ENCODE data around the gene NUP88.

The NUP88 gene

GRCh38 chr17:5408186-5408585 lies 11.3 kb downstream of the NUP88 start:
- Histone ChIP-seq H3K18ac (ENCODE audit: low read length) (no peak overlapping the region), H3K36me3 (ENCODE audit: control insufficient read depth, insufficient read depth, low read length) (peaks cover 24% of the 10 kb centered on the region), H3K79me2 (ENCODE audit: control insufficient read depth, insufficient read depth, low read length) (peaks cover 2% of the 10 kb centered on the region), H3K4me1 (ENCODE audit: control insufficient read depth, low read depth, low read length) (no peaks in the 10 kb centered on the region), H4K5ac (ENCODE audit: low read length) (no peak overlapping the region), H2BK5ac (ENCODE audit: low read length) (no peak overlapping the region), H2BK15ac (replicated peaks; ENCODE audit: low read depth) (no peak overlapping the region), H3K27me3 (ENCODE audit: insufficient read depth, low read length, poor library complexity) (no peaks in the 10 kb centered on the region), H3K56ac (ENCODE audit: low read length) (no peak overlapping the region), H3K4ac (ENCODE audit: low read depth, low read length) (no peak overlapping the region), H3K9ac (ENCODE audit: low read length) (no peak overlapping the region), H2BK120ac (ENCODE audit: low read depth, low read length) (no peak overlapping the region), H3K23ac (ENCODE audit: low read length) (no peak overlapping the region), H3K79me1 (ENCODE audit: low read length) (peaks cover 8% of the 10 kb centered on the region), H3K27ac (ENCODE audit: low read depth, low read length) (no peak overlapping the region), H3K4me2 (ENCODE audit: low read length) (no peak overlapping the region), H4K8ac (ENCODE audit: low read depth, low read length) (no peak overlapping the region), H2AK5ac (ENCODE audit: low read length) (no peak overlapping the region), H3K4me3 (ENCODE audit: low read length) (no peak overlapping the region)
- no peak for DNase-seq
- no CpG with 5 or more reads among the region's 5 CpGs for WGBS (ENCODE audit: extremely low coverage, insufficient coverage, low lambda C conversion rate)

- Histone ChIP-seq H2BK15ac (replicated peaks; ENCODE audit: low read depth) (no peak overlapping the region), H3K79me1 (ENCODE audit: low read length) (peaks cover 6% of the 10 kb centered on the region), H3K4me2 (ENCODE audit: low read length) (no peak overlapping the region), H3K23ac (ENCODE audit: low read length) (no peak overlapping the region), H3K4me3 (ENCODE audit: low read length) (no peak overlapping the region), H3K18ac (ENCODE audit: low read length) (no peak overlapping the region), H2BK5ac (ENCODE audit: low read length) (no peak overlapping the region), H3K9ac (ENCODE audit: low read length) (no peak overlapping the region), H3K4ac (ENCODE audit: low read depth, low read length) (no peak overlapping the region), H3K36me3 (ENCODE audit: control insufficient read depth, insufficient read depth, low read length) (peaks cover 24% of the 10 kb centered on the region), H2BK120ac (ENCODE audit: low read depth, low read length) (no peak overlapping the region), H3K4me1 (ENCODE audit: control insufficient read depth, low read depth, low read length) (no peaks in the 10 kb centered on the region), H4K8ac (ENCODE audit: low read depth, low read length) (no peak overlapping the region), H4K5ac (ENCODE audit: low read length) (no peak overlapping the region), H3K79me2 (ENCODE audit: control insufficient read depth, insufficient read depth, low read length) (no peaks in the 10 kb centered on the region), H2AK5ac (ENCODE audit: low read length) (no peak overlapping the region), H3K27ac (ENCODE audit: low read depth, low read length) (no peak overlapping the region), H3K56ac (ENCODE audit: low read length) (no peak overlapping the region), H3K27me3 (ENCODE audit: insufficient read depth, low read length, poor library complexity) (no peaks in the 10 kb centered on the region)
- DNase-seq, result no peak
- 100% methylated on average over 1 of the region's 4 CpGs for WGBS (ENCODE audit: extremely low coverage, insufficient coverage, low lambda C conversion rate)
Observed at GRCh38 chr17:5405400-5405799, 14.1 kb downstream of the NUP88 start.

DNA sequence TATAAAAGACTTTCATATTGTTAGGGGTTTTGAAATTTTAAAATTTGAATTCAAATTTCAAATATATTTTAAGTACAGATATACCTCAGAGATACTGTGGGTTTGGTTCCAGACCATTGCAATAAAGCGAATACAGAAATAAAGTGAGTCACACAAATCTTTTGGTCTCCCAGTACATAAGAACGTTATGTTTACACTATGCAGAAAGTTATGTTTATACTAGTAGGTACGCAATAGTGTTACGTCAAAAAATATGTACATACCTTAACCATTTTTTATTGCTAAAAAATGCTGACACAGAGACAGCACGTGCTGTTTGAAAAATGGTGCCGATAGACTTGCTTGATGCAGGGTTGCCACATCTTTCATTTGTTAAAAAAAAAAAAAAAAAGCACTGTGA lies 19.7 kb downstream of the NUP88 start:
- no peak overlapping the region for H3K4me2 ChIP-seq (ENCODE audit: low read length)
- WGBS (ENCODE audit: extremely low coverage, insufficient coverage, low lambda C conversion rate), result no CpG with 5 or more reads among the region's 6 CpGs
- H2BK120ac ChIP-seq (ENCODE audit: low read depth, low read length), result no peak overlapping the region
- no peak overlapping the region for H3K27ac ChIP-seq (ENCODE audit: low read depth, low read length)
- H3K56ac ChIP-seq (ENCODE audit: low read length), result no peak overlapping the region
- no peak for DNase-seq
- H3K4me3 ChIP-seq (ENCODE audit: low read length), result no peak overlapping the region
- no peaks in the 10 kb centered on the region for H3K79me2 ChIP-seq (ENCODE audit: control insufficient read depth, insufficient read depth, low read length)
- H4K8ac ChIP-seq (ENCODE audit: low read depth, low read length), result no peak overlapping the region
- H3K18ac ChIP-seq (ENCODE audit: low read length), result no peak overlapping the region
- H3K4ac ChIP-seq (ENCODE audit: low read depth, low read length), result no peak overlapping the region
- no peaks in the 10 kb centered on the region for H3K27me3 ChIP-seq (ENCODE audit: insufficient read depth, low read length, poor library complexity)
- no peak overlapping the region for H2BK15ac ChIP-seq (replicated peaks; ENCODE audit: low read depth)
- no peak overlapping the region for H4K5ac ChIP-seq (ENCODE audit: low read length)
- H3K4me1 ChIP-seq (ENCODE audit: control insufficient read depth, low read depth, low read length), result no peaks in the 10 kb centered on the region
- H3K9ac ChIP-seq (ENCODE audit: low read length), result no peak overlapping the region
- H2BK5ac ChIP-seq (ENCODE audit: low read length), result no peak overlapping the region
- no peak overlapping the region for H3K23ac ChIP-seq (ENCODE audit: low read length)
- no peaks in the 10 kb centered on the region for H3K79me1 ChIP-seq (ENCODE audit: low read length)
- peaks cover 8% of the 10 kb centered on the region for H3K36me3 ChIP-seq (ENCODE audit: control insufficient read depth, insufficient read depth, low read length)
- no peak overlapping the region for H2AK5ac ChIP-seq (ENCODE audit: low read length)

GRCh38 chr17:5396612-5397011 lies 22.9 kb downstream of the NUP88 start:
- Histone ChIP-seq H4K5ac (ENCODE audit: low read length) (no peak overlapping the region), H3K4ac (ENCODE audit: low read depth, low read length) (no peak overlapping the region), H3K18ac (ENCODE audit: low read length) (no peak overlapping the region), H3K23ac (ENCODE audit: low read length) (no peak overlapping the region), H3K4me2 (ENCODE audit: low read length) (no peak overlapping the region), H3K79me1 (ENCODE audit: low read length) (no peaks in the 10 kb centered on the region), H3K36me3 (ENCODE audit: control insufficient read depth, insufficient read depth, low read length) (peaks cover 15% of the 10 kb centered on the region), H2BK5ac (ENCODE audit: low read length) (no peak overlapping the region), H2AK5ac (ENCODE audit: low read length) (no peak overlapping the region), H3K27me3 (ENCODE audit: insufficient read depth, low read length, poor library complexity) (no peaks in the 10 kb centered on the region), H2BK15ac (replicated peaks; ENCODE audit: low read depth) (no peak overlapping the region), H3K79me2 (ENCODE audit: control insufficient read depth, insufficient read depth, low read length) (no peaks in the 10 kb centered on the region), H3K56ac (ENCODE audit: low read length) (no peak overlapping the region), H3K9ac (ENCODE audit: low read length) (no peak overlapping the region), H2BK120ac (ENCODE audit: low read depth, low read length) (no peak overlapping the region), H4K8ac (ENCODE audit: low read depth, low read length) (no peak overlapping the region), H3K27ac (ENCODE audit: low read depth, low read length) (no peak overlapping the region), H3K4me3 (ENCODE audit: low read length) (no peak overlapping the region), H3K4me1 (ENCODE audit: control insufficient read depth, low read depth, low read length) (no peaks in the 10 kb centered on the region)
- no peak for DNase-seq
- no CpG with 5 or more reads among the region's 2 CpGs for WGBS (ENCODE audit: extremely low coverage, insufficient coverage, low lambda C conversion rate)

GRCh38 chr17:5391678-5392077 lies 27.8 kb downstream of the NUP88 start:
- Histone ChIP-seq H3K18ac (ENCODE audit: low read length) (no peak overlapping the region), H2AK5ac (ENCODE audit: low read length) (no peak overlapping the region), H2BK5ac (ENCODE audit: low read length) (no peak overlapping the region), H3K27ac (ENCODE audit: low read depth, low read length) (no peak overlapping the region), H3K79me2 (ENCODE audit: control insufficient read depth, insufficient read depth, low read length) (no peaks in the 10 kb centered on the region), H3K4me2 (ENCODE audit: low read length) (no peak overlapping the region), H4K5ac (ENCODE audit: low read length) (no peak overlapping the region), H4K8ac (ENCODE audit: low read depth, low read length) (no peak overlapping the region), H3K27me3 (ENCODE audit: insufficient read depth, low read length, poor library complexity) (no peaks in the 10 kb centered on the region), H3K56ac (ENCODE audit: low read length) (no peak overlapping the region), H3K4me1 (ENCODE audit: control insufficient read depth, low read depth, low read length) (no peaks in the 10 kb centered on the region), H3K36me3 (ENCODE audit: control insufficient read depth, insufficient read depth, low read length) (peaks cover 20% of the 10 kb centered on the region), H3K4ac (ENCODE audit: low read depth, low read length) (no peak overlapping the region), H3K9ac (ENCODE audit: low read length) (no peak overlapping the region), H2BK15ac (replicated peaks; ENCODE audit: low read depth) (no peak overlapping the region), H3K23ac (ENCODE audit: low read length) (no peak overlapping the region), H2BK120ac (ENCODE audit: low read depth, low read length) (no peak overlapping the region), H3K4me3 (ENCODE audit: low read length) (no peak overlapping the region), H3K79me1 (ENCODE audit: low read length) (no peaks in the 10 kb centered on the region)
- WGBS (ENCODE audit: extremely low coverage, insufficient coverage, low lambda C conversion rate), result no CpG with 5 or more reads among the region's 5 CpGs
- DNase-seq, result no peak

GRCh38 chr17:5381542-5381941 lies 37.9 kb downstream of the NUP88 start:
- no CpG with 5 or more reads among the region's 4 CpGs for WGBS (ENCODE audit: extremely low coverage, insufficient coverage, low lambda C conversion rate)
- no peak overlapping the region for H2AK5ac ChIP-seq (ENCODE audit: low read length)
- H3K79me1 ChIP-seq (ENCODE audit: low read length), result no peaks in the 10 kb centered on the region
- H3K4me3 ChIP-seq (ENCODE audit: low read length), result no peak overlapping the region
- H4K8ac ChIP-seq (ENCODE audit: low read depth, low read length), result no peak overlapping the region
- H4K5ac ChIP-seq (ENCODE audit: low read length), result no peak overlapping the region
- H3K56ac ChIP-seq (ENCODE audit: low read length), result no peak overlapping the region
- H3K4ac ChIP-seq (ENCODE audit: low read depth, low read length), result no peak overlapping the region
- no peak overlapping the region for H2BK120ac ChIP-seq (ENCODE audit: low read depth, low read length)
- peaks cover 30% of the 10 kb centered on the region for H3K36me3 ChIP-seq (ENCODE audit: control insufficient read depth, insufficient read depth, low read length)
- DNase-seq, result no peak
- no peak overlapping the region for H2BK5ac ChIP-seq (ENCODE audit: low read length)
- H2BK15ac ChIP-seq (replicated peaks; ENCODE audit: low read depth), result no peak overlapping the region
- no peaks in the 10 kb centered on the region for H3K27me3 ChIP-seq (ENCODE audit: insufficient read depth, low read length, poor library complexity)
- no peaks in the 10 kb centered on the region for H3K79me2 ChIP-seq (ENCODE audit: control insufficient read depth, insufficient read depth, low read length)
- H3K23ac ChIP-seq (ENCODE audit: low read length), result no peak overlapping the region
- no peak overlapping the region for H3K27ac ChIP-seq (ENCODE audit: low read depth, low read length)
- no peaks in the 10 kb centered on the region for H3K4me1 ChIP-seq (ENCODE audit: control insufficient read depth, low read depth, low read length)
- H3K4me2 ChIP-seq (ENCODE audit: low read length), result no peak overlapping the region
- H3K9ac ChIP-seq (ENCODE audit: low read length), result no peak overlapping the region
- H3K18ac ChIP-seq (ENCODE audit: low read length), result no peak overlapping the region

Measured in mesendoderm (in vitro differentiated cells).